Neural progenitor cell (in vitro differentiated cells): ENCODE data around the gene DTNB. TPM values are rescaled to one million over a fixed set of nuclear protein-coding genes. Genes with fewer than 3 reads are reported as not detected.

ENCODE experiments used
- DNase-seq: peaks from one replicate; pipeline ENCODE4 v3.0.0-alpha.2; 2016; ENCODE audit warnings: low spot score
- H2AFZ ChIP-seq: fragments of 200-600 bp; sonication (generic); replicated peaks from 2 replicates; pipeline ENCODE4 v1.6.1; 2016; ENCODE audit warnings: antibody characterized with exemption
- H3F3A ChIP-seq: fragments of 200-600 bp; sonication (generic); 2 replicates; pipeline ENCODE4 v1.6.1; 2016; ENCODE audit warnings: antibody characterized with exemption, low read depth
- H3K27ac ChIP-seq: fragments of 200-600 bp; sonication (generic); 2 replicates; pipeline ENCODE4 v1.5.1; 2016; ENCODE audit warnings: mild to moderate bottlenecking
- H3K27me3 ChIP-seq: fragments of 200-600 bp; sonication (generic); 2 replicates; pipeline ENCODE4 v1.6.1; 2016; ENCODE audit warnings: mild to moderate bottlenecking, moderate library complexity
- H3K36me3 ChIP-seq: fragments of 200-600 bp; sonication (generic); 2 replicates; pipeline ENCODE4 v1.5.1; 2016
- H3K4me1 ChIP-seq: fragments of 200-600 bp; sonication (generic); 2 replicates; pipeline ENCODE4 v1.6.1; 2016; ENCODE audit warnings: mixed run types
- H3K4me2 ChIP-seq: fragments of 200-600 bp; sonication (generic); 2 replicates; pipeline ENCODE4 v1.6.1; 2016
- H3K4me3 ChIP-seq: fragments of 200-600 bp; sonication (generic); 2 replicates; pipeline ENCODE4 v1.5.1; 2016
- H3K79me2 ChIP-seq: fragments of 200-600 bp; sonication (generic); 2 replicates; pipeline ENCODE4 v1.6.1; 2016; ENCODE audit warnings: low read depth
- H3K9ac ChIP-seq: fragments of 200-600 bp; sonication (generic); 2 replicates; pipeline ENCODE4 v1.6.1; 2016
- H3K9me3 ChIP-seq: fragments of 200-600 bp; sonication (generic); 2 replicates; pipeline ENCODE4 v1.5.1; 2016; ENCODE audit warnings: low read depth
- H4K20me1 ChIP-seq: fragments of 200-600 bp; sonication (generic); 2 replicates; pipeline ENCODE4 v1.6.1; 2016; ENCODE audit warnings: low read depth
- H3K27ac Mint-ChIP-seq: 3 replicates; pipeline ENCODE4 v1.8.0; 2021; ENCODE audit warnings: mixed read lengths
- H3K27me3 Mint-ChIP-seq: 2 replicates; pipeline ENCODE4 v1.8.0; 2022; ENCODE audit warnings: low read depth, mild to moderate bottlenecking, inconsistent platforms, moderate library complexity, mixed read lengths; ENCODE audit not compliant: insufficient read depth
- H3K36me3 Mint-ChIP-seq: 3 replicates; pipeline ENCODE4 v1.8.0; 2021; ENCODE audit warnings: mixed read lengths
- H3K4me1 Mint-ChIP-seq: 3 replicates; pipeline ENCODE4 v1.8.0; 2021; ENCODE audit warnings: mixed read lengths
- H3K4me3 Mint-ChIP-seq: 3 replicates; pipeline ENCODE4 v1.8.0; 2021; ENCODE audit warnings: mild to moderate bottlenecking, moderate library complexity, mixed read lengths
- H3K9me3 Mint-ChIP-seq: 3 replicates; pipeline ENCODE4 v1.8.0; 2020; ENCODE audit warnings: mixed read lengths
- EZH2 ChIP-seq: fragments of 200-600 bp; sonication (generic); IDR thresholded peaks from 2 replicates; pipeline ENCODE4 v1.6.1; 2017; ENCODE audit warnings: antibody characterized with exemption, mild to moderate bottlenecking, moderate library complexity
- EZH2phosphoT487 ChIP-seq: fragments of 200-600 bp; sonication (generic); IDR thresholded peaks from 2 replicates; pipeline ENCODE4 v1.6.1; 2017; ENCODE audit warnings: antibody characterized with exemption
- total RNA-seq: library from RNA; depleted of rRNA; stranded (reverse); fragments of >200 nt; gene quantifications from 2 replicates; pipeline ENCODE4 v1.2.3, GENCODE V29; 2015; ENCODE audit warnings: low replicate concordance
- TF ChIP-seq, protein P1 (sequence below): fragments of 200-600 bp; sonication (generic); IDR thresholded peaks from 2 replicates; pipeline ENCODE4 v1.5.1; 2017; ENCODE audit warnings: antibody characterized with exemption, mild to moderate bottlenecking

DTNB gene
- total RNA-seq, 1 donor from 2014 or later: 27.1 TPM

DNA sequence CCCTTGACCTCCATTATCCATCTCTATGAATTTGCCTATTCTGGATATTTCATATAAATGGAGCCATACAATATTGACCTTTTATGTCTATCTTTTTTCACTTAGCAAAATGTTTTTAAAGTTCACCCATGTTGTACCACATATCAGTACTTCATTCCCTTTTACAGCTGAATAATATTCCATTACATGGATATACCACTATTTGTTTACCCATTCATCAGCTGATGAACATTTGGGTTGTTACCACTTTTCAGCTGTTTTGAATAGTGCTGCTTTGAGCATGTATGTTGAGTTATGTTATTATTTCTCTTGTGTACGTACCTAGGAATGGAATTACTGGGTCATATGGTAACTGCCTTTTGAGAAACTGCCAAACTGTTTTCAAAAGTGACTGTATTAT is 238.0 kb downstream of the DTNB start:
- Mint-ChIP-seq H3K4me3 (no peak overlapping the region), H3K27ac (no peak overlapping the region), H3K27me3 (peaks cover 7% of the 10 kb centered on the region), H3K4me1 (no peaks in the 10 kb centered on the region), H3K36me3 (peaks cover 19% of the 10 kb centered on the region), H3K9me3 (peaks cover 8% of the 10 kb centered on the region)
- H3K27ac ChIP-seq: no peak overlapping the region
- no peaks in the 10 kb centered on the region for H3K9me3 ChIP-seq
- H3K27me3 ChIP-seq: no peaks in the 10 kb centered on the region
- H3K36me3 ChIP-seq: peaks cover 5% of the 10 kb centered on the region
- H4K20me1 ChIP-seq: no peaks in the 10 kb centered on the region
- no peak overlapping the region for H3K4me3 ChIP-seq
- no peaks in the 10 kb centered on the region for H3F3A ChIP-seq
- no peak overlapping the region for H3K9ac ChIP-seq
- H2AFZ ChIP-seq: no peak overlapping the region
- no peak for DNase-seq
- H3K4me2 ChIP-seq: no peak overlapping the region
- no peaks in the 10 kb centered on the region for H3K79me2 ChIP-seq
- TF ChIP-seq EZH2phosphoT487 (no peak), EZH2 (no peak)
- TF ChIP-seq, protein P1, sequence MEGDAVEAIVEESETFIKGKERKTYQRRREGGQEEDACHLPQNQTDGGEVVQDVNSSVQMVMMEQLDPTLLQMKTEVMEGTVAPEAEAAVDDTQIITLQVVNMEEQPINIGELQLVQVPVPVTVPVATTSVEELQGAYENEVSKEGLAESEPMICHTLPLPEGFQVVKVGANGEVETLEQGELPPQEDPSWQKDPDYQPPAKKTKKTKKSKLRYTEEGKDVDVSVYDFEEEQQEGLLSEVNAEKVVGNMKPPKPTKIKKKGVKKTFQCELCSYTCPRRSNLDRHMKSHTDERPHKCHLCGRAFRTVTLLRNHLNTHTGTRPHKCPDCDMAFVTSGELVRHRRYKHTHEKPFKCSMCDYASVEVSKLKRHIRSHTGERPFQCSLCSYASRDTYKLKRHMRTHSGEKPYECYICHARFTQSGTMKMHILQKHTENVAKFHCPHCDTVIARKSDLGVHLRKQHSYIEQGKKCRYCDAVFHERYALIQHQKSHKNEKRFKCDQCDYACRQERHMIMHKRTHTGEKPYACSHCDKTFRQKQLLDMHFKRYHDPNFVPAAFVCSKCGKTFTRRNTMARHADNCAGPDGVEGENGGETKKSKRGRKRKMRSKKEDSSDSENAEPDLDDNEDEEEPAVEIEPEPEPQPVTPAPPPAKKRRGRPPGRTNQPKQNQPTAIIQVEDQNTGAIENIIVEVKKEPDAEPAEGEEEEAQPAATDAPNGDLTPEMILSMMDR: no peak
- H3K4me1 ChIP-seq: no peaks in the 10 kb centered on the region

DNA sequence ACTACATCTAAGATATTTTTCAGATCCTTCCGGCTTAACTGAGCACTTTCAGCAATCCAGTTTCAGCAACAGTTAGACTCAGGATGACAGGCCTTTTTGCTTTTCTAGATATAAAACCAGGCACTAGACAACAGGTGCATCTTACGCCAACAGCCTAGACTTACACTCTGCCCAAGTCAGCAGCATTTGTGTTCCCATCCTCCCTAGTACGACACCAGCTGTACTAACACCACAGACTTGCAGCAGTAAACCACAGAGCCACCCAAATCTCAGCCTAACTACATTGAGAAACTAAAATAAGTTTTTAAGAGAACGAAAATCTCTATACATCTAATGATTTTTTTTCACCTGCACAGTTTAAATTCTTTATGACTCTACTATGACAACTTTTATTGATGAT is 241.8 kb downstream of the DTNB start:
- H3K36me3 Mint-ChIP-seq: peaks cover 20% of the 10 kb centered on the region
- H3K4me1 ChIP-seq: no peaks in the 10 kb centered on the region
- H3K9me3 ChIP-seq: no peaks in the 10 kb centered on the region
- H3K9me3 Mint-ChIP-seq: peaks cover 8% of the 10 kb centered on the region
- H3K27me3 Mint-ChIP-seq: peaks cover 3% of the 10 kb centered on the region
- no peaks in the 10 kb centered on the region for H3K27me3 ChIP-seq
- no peak overlapping the region for H3K4me3 ChIP-seq
- H3K4me1 Mint-ChIP-seq: no peaks in the 10 kb centered on the region
- no peaks in the 10 kb centered on the region for H4K20me1 ChIP-seq
- DNase-seq: no peak
- H3K36me3 ChIP-seq: peaks cover 5% of the 10 kb centered on the region
- no peak overlapping the region for H2AFZ ChIP-seq
- no peaks in the 10 kb centered on the region for H3F3A ChIP-seq
- H3K27ac Mint-ChIP-seq: no peak overlapping the region
- TF ChIP-seq EZH2: no peak
- TF ChIP-seq, protein P1: no peak
- no peak for TF ChIP-seq EZH2phosphoT487
- H3K27ac ChIP-seq: no peak overlapping the region
- no peak overlapping the region for H3K4me2 ChIP-seq
- H3K4me3 Mint-ChIP-seq: no peak overlapping the region
- H3K79me2 ChIP-seq: no peaks in the 10 kb centered on the region
- no peak overlapping the region for H3K9ac ChIP-seq

DNA sequence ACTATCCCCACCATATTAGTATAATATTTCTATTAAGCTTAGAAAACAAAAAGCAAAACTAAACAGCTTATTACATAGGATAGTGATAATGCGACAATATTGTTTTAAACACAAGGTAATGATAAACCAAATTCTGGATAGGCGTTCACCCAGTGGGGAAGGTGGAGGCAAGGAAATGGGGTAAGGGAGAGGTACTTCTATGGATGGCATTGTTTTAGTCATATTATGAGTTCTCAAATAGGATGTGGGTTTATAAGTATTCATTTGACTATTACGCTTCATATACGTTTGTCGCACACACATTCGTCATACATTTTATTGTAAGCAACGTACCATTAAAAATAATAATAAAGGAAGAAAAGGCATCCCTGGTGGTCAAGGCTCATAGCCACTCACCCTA is 242.8 kb downstream of the DTNB start:
- Histone ChIP-seq H3K4me3 (no peak overlapping the region), H2AFZ (no peak overlapping the region), H3K4me1 (no peaks in the 10 kb centered on the region), H3K79me2 (no peaks in the 10 kb centered on the region), H3K9me3 (no peaks in the 10 kb centered on the region), H3K27me3 (no peaks in the 10 kb centered on the region), H4K20me1 (no peaks in the 10 kb centered on the region), H3K36me3 (peaks cover 2% of the 10 kb centered on the region), H3F3A (no peaks in the 10 kb centered on the region), H3K4me2 (no peak overlapping the region), H3K9ac (no peak overlapping the region), H3K27ac (no peak overlapping the region)
- Mint-ChIP-seq H3K4me1 (no peaks in the 10 kb centered on the region), H3K9me3 (peaks cover 4% of the 10 kb centered on the region), H3K27ac (no peak overlapping the region), H3K27me3 (peaks cover 3% of the 10 kb centered on the region), H3K4me3 (no peak overlapping the region), H3K36me3 (peaks cover 18% of the 10 kb centered on the region)
- TF ChIP-seq, protein P1: no peak
- TF ChIP-seq EZH2 (no peak), EZH2phosphoT487 (no peak)
- DNase-seq: no peak

DNA sequence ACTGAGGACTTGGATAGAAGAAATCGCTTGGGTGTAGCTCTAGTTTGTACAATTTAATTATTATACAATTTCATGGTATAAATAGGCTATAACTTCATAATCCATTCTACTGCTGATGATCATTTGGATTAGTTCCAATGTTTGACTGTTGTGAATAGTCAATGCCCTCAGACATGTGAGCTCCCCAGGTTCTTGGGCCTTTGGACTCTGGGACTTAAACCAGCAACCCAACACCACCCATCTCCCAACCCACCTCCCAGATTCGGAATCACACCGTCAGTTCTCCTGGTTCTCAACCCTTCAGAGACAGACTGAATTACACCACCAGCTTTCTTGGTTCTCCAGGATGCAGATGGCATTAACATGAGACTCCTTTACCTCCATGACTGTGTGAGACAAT is 247.1 kb downstream of the DTNB start:
- no peaks in the 10 kb centered on the region for H3K27me3 Mint-ChIP-seq
- no peaks in the 10 kb centered on the region for H3K4me1 Mint-ChIP-seq
- H3K9me3 Mint-ChIP-seq: no peaks in the 10 kb centered on the region
- no peaks in the 10 kb centered on the region for H3K79me2 ChIP-seq
- no peak overlapping the region for H3K4me3 Mint-ChIP-seq
- TF ChIP-seq EZH2phosphoT487 (no peak), EZH2 (no peak)
- TF ChIP-seq, protein P1: no peak
- no peaks in the 10 kb centered on the region for H4K20me1 ChIP-seq
- H3F3A ChIP-seq: no peaks in the 10 kb centered on the region
- no peak overlapping the region for H3K9ac ChIP-seq
- H3K27me3 ChIP-seq: no peaks in the 10 kb centered on the region
- H3K27ac Mint-ChIP-seq: no peak overlapping the region
- no peaks in the 10 kb centered on the region for H3K4me1 ChIP-seq
- no peak for DNase-seq
- H3K36me3 Mint-ChIP-seq: peaks cover 8% of the 10 kb centered on the region
- H3K9me3 ChIP-seq: no peaks in the 10 kb centered on the region
- H3K4me2 ChIP-seq: no peak overlapping the region
- no peak overlapping the region for H3K4me3 ChIP-seq
- H3K36me3 ChIP-seq: no peaks in the 10 kb centered on the region
- no peak overlapping the region for H2AFZ ChIP-seq
- H3K27ac ChIP-seq: no peak overlapping the region
